Stimulated activated naive B cell treated with anti-CD40 and anti-IgM and Interleukin-4, amounts not matched to agents 10 μg/mL and 1 μg/mL and 100 μg/mL, for 72 hours (primary cell): ENCODE data around the gene RUNX1.

Experiments
- ATAC-seq, 2 donors: fragments of 150-1000 bp; cut with Tn5 transposase; replicated peaks; 2 replicates each; pipeline ENCODE4 v1.10.0; 2021; ENCODE audit warnings: moderate library complexity in 1 of 2
- DNase-seq: peaks from one replicate; pipeline ENCODE4 v3.0.0; 2021
- H3K27ac Mint-ChIP-seq: one replicate; pipeline ENCODE4 v1.8.0; 2022; ENCODE audit warnings: mild to moderate bottlenecking, mixed read lengths
- H3K27me3 Mint-ChIP-seq, 2 donors: one replicate each; pipeline ENCODE4 v1.8.0; 2022; ENCODE audit warnings: mixed read lengths in 2 of 2
- H3K36me3 Mint-ChIP-seq, 2 donors: one replicate each; pipeline ENCODE4 v1.8.0; 2022; ENCODE audit warnings: mixed read lengths in 2 of 2, mild to moderate bottlenecking in 1 of 2
- H3K4me1 Mint-ChIP-seq, 2 donors: one replicate each; pipeline ENCODE4 v1.8.0; 2022; ENCODE audit warnings: mixed read lengths in 2 of 2, mild to moderate bottlenecking in 1 of 2
- H3K4me3 Mint-ChIP-seq, 2 donors: one replicate each; pipeline ENCODE4 v1.8.0; 2022; ENCODE audit warnings: mild to moderate bottlenecking in 2 of 2, mixed read lengths in 2 of 2, moderate library complexity in 1 of 2
- H3K9me3 Mint-ChIP-seq, 2 donors: one replicate each; pipeline ENCODE4 v1.8.0; 2022; ENCODE audit warnings: mixed read lengths in 2 of 2, mild to moderate bottlenecking in 1 of 2

RUNX1 gene

GRCh38 chr21:35037384-35037765 is 11.7 kb downstream of the RUNX1 start:
- Mint-ChIP-seq H3K4me1 (peaks cover 61 to 89% of the 10 kb centered on the region in 2 donors), H3K27ac (peak overlapping the region; percentile 51), H3K9me3 (peaks cover 0 to 7% of the 10 kb centered on the region in 2 donors), H3K27me3 (no peaks in the 10 kb centered on the region), H3K36me3 (peaks cover 45 to 66% of the 10 kb centered on the region in 2 donors), H3K4me3 (peak overlapping the region in 1 of 2 donors; percentile 23)
- DNase-seq (no peak), ATAC-seq (no peak)

DNA sequence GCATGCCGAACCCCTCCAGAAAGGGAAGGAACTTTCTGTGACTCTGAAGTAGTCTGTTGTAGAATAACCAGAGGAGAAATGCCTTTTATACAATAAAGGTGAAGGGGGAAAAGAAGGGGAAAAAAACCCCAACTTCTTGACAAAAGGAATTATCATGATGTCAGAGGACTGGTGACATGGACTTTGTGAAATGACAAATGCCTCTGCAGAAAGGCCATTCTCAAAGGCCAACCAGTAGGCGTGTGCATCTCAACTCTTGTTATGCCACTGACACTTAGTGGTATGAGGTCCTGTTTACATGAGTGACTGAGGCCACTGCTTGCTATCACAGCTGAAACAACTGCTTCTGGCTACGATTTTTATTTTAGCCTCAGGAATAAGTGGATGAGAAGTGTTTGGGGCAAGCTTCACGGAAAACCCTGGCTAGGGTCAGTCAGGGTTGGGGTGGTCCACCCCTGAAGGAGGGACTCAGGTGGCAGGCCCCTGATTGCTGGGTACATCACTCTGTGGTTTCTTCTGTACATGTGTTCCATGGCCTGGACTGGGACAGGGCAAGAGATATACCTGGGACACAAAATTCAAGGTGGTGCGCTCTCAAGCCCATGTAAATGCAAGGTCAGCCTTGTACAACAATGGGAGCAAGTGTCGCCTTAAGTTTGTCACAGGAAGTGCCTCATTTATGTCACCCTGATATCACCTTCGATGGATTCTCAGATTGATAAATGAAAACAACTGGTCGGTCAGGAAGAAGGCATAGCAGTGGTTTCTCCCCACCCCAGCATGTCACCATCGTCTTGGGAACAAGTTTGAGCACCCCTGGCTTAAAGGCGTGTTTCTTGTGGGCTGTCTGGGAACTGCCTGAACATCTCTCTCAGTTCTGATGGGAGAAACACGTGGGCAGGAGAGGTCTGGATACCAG is 12.4 kb downstream of the RUNX1 start:
- H3K27ac Mint-ChIP-seq, result peak overlapping the region; percentile 67
- H3K27me3 Mint-ChIP-seq, result no peaks in the 10 kb centered on the region
- H3K4me1 Mint-ChIP-seq, result peaks cover 60 to 93% of the 10 kb centered on the region in 2 donors
- peaks cover 0 to 7% of the 10 kb centered on the region in 2 donors for H3K9me3 Mint-ChIP-seq
- no peak for DNase-seq
- peaks cover 48 to 72% of the 10 kb centered on the region in 2 donors for H3K36me3 Mint-ChIP-seq
- ATAC-seq, result peak; percentile 63 to 64
- no peak overlapping the region for H3K4me3 Mint-ChIP-seq

DNA sequence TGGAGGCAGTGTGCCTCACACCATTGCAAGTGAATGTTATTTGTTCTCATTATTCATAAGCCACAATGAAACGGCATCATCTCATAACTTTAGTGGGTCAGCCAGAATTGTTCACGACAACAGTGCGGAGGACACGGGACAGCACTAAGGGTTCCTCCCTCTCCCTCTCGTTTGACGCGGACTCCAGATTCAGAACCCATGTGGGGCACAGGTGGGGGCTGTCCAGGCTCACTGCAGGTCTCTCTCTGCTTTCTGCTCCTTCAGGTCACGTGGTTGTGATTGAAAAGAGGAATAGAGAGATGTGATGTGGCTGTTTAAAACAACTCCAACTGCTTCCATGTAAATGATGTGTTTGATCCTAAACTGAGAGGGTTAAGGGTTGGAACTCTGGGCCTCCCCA is 13.5 kb downstream of the RUNX1 start:
- Mint-ChIP-seq H3K27ac (peak overlapping the region; percentile 93), H3K4me1 (peaks cover 56 to 94% of the 10 kb centered on the region in 2 donors), H3K9me3 (peaks cover 0 to 7% of the 10 kb centered on the region in 2 donors), H3K27me3 (no peaks in the 10 kb centered on the region), H3K4me3 (peak overlapping the region; percentile 44 to 72), H3K36me3 (peaks cover 51 to 77% of the 10 kb centered on the region in 2 donors)
- no peak for DNase-seq
- ATAC-seq, result peak; percentile 44 to 48

GRCh38 chr21:35035116-35035515 is 14.0 kb downstream of the RUNX1 start:
- H3K27me3 Mint-ChIP-seq, result no peaks in the 10 kb centered on the region
- peak overlapping the region; percentile 33 to 64 for H3K4me3 Mint-ChIP-seq
- H3K4me1 Mint-ChIP-seq, result peaks cover 53 to 94% of the 10 kb centered on the region in 2 donors

DNA sequence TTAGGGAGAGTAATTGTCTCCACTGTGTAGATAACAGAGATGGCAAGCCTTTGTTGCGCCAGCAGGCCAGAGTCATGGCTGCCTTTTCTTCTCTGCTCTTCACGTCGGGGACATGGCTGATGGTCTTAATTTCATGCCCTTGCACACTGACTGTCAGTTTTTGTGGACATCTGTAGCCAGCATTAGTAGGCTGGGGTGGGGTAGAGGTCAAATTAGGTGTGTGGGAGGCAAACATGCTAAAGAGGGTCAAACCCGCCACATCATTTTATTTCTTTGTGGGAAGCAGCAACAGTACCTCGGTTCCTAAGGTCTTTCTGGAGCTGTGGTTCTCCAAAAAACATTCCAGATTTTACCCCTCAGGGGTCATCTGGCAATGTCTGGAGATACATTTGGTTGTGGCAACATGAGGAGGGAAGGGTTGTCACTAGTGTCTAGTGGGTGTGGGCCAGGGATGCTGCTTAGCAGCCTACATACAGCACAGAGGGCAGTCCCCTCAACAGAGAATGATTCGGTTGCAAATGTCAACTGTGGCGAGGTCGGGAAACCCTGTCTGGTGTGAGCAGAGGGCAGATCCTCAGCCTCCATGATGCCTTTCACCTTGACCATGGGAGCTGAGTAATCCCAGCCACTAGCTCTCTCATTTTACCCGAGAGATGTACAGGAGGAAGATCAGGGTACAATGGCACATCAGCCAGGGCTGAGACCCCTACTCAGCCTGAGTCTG is 14.7 kb downstream of the RUNX1 start:
- peak overlapping the region; percentile 93 for H3K27ac Mint-ChIP-seq
- ATAC-seq, result peak; percentile 75 to 79
- no peaks in the 10 kb centered on the region for H3K27me3 Mint-ChIP-seq
- H3K4me3 Mint-ChIP-seq, result peak overlapping the region; percentile 33 to 64
- peaks cover 55 to 97% of the 10 kb centered on the region in 2 donors for H3K4me1 Mint-ChIP-seq
- DNase-seq, result no peak
- H3K36me3 Mint-ChIP-seq, result peaks cover 60 to 83% of the 10 kb centered on the region in 2 donors
- peaks cover 0 to 7% of the 10 kb centered on the region in 2 donors for H3K9me3 Mint-ChIP-seq

More at GRCh38 chr21:35035116-35035515, 14.0 kb downstream of the RUNX1 start:
- ATAC-seq (no peak), DNase-seq (no peak)
- peak overlapping the region; percentile 93 for H3K27ac Mint-ChIP-seq
- peaks cover 0 to 7% of the 10 kb centered on the region in 2 donors for H3K9me3 Mint-ChIP-seq
- peaks cover 54 to 79% of the 10 kb centered on the region in 2 donors for H3K36me3 Mint-ChIP-seq

DNA sequence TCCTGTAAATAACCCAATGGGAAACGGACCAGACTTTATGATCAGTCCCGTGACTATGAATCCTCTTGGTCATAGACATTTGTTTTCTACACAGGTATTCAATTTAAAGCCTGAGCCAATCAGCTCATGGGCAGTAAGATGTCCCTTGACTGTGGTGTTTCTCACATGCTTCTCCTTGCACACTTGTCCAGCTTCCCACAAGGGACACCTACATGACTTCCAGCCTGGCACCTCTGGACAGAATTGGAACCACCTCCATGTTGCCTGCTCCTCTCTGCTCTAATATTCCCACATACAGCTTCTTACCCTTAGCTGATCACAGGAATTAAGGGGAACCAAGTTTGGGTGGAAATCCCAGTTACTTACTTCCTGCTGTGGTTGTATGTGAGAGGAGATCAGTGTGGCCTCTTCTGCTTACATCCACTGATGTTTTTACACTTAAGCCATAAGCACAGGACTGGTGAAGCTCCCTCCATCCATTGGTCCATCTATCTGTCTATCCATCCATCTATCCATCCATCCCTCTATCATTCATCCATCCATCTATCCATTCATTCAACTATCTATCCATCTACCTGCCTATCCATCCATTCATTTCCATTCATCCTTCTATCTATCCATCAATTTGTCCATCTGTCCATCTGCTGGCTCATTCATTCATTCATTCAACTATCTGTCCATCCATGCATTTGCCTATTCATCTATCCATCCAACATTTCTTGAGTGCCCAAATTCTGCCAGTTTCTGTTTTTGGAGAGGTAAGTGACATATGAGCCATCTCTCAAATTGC is 16.4 kb downstream of the RUNX1 start:
- Mint-ChIP-seq H3K36me3 (peaks cover 60 to 82% of the 10 kb centered on the region in 2 donors), H3K4me3 (no peak overlapping the region), H3K27me3 (no peaks in the 10 kb centered on the region), H3K9me3 (peaks cover 0 to 7% of the 10 kb centered on the region in 2 donors), H3K27ac (peak overlapping the region; percentile 6), H3K4me1 (peaks cover 55 to 99% of the 10 kb centered on the region in 2 donors)
- ATAC-seq (no peak), DNase-seq (no peak)

- Mint-ChIP-seq H3K27ac (peak overlapping the region; percentile 51), H3K27me3 (no peaks in the 10 kb centered on the region), H3K4me1 (peaks cover 53 to 97% of the 10 kb centered on the region in 2 donors), H3K4me3 (peak overlapping the region; percentile 6 to 25), H3K9me3 (peaks cover 0 to 3% of the 10 kb centered on the region in 2 donors), H3K36me3 (peaks cover 45 to 63% of the 10 kb centered on the region in 2 donors)
- no peak for DNase-seq
- ATAC-seq, result no peak
These were observed 20.6 kb downstream of the RUNX1 start for GRCh38 chr21:35028451-35028978.

DNA sequence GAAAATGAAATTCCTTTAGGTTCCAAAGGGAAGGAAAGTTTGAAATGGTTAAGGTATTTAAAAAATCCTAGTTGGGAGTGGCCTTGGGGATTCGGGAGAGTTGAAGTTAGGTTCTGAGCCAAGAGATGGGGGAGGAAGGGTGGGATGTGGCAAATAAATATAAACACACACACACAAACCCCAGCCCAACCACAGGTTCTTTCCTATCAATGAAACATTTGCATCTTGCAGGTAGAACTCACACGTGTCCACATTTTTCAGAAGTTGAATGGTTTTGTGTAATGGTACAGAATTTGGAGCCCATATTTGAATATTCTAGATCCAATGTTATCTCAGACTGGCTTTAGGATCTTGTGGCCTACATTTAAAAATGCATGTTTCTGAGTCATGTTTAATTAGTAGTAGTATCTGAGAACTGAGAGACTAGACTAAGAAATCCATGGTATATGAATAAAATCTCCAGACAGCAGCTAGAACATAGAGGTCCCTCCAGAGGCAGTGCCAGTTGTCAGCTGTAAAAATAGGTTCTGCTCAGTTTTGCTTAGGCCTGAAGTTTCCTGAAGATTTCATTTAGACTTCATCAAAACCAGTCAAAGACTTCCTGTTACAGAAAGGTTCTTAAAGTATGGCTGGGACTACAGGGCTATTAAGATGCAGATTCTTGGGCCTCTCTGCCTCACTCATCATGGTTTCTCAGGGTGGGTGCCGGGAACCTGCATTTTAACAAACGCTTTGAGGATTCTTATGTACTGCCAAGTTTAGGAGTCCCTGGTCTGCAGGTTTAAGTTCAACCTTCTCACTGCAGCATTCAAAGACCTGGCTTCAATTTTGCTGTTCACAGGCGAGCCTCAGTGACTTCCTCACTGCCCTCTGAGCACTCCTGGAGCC is 21.3 kb downstream of the RUNX1 start:
- ATAC-seq (no peak), DNase-seq (no peak)
- Mint-ChIP-seq H3K36me3 (peaks cover 44 to 63% of the 10 kb centered on the region in 2 donors), H3K4me1 (peaks cover 51 to 95% of the 10 kb centered on the region in 2 donors), H3K4me3 (peak overlapping the region; percentile 81 to 86), H3K27me3 (no peaks in the 10 kb centered on the region), H3K27ac (peak overlapping the region; percentile 96), H3K9me3 (peaks cover 0 to under 1% of the 10 kb centered on the region in 2 donors)

DNA sequence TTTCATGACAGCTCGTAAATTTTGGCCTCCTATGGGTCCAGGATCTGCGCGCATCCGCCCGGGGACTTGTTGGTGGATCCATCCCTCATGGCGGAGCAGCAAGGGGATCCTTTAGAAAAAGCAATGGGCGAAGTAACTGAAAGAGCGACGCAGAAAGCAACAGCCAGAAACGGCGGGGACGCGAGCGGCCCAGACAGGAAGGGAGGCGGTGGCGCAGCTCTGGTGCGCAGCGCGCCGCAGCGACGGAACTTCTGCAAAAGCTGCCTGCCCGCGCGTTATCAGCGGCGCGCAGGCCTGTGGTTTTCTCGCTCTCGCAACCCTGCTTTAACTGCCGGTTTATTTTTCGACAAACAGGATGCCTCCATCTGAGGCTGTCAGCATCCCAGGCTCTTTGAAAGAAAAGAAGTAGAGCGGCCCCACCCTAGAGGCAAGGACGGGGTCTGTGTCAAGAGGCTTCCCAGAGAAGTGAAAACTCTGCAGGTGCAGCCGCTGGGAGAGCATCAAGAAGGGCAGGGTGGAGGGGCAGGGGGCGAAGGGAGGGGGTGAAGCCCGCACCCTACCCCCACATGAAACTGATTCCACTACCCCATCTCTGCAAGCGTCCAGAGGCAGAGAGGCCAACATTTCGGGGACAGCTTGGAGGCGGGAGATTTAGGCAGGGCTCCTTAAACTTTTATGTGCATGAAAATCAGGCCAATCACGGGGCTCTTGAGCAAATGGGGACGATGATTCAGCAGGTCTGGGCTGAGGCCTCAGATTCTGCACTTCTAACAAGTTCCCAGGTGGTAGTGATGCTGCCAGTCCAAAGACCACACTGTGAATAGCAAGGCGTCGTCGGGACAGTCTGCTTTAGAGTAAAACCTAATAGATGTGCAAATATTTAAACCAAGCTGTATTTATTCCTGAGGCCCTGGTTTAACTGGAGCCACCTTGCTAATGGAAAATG is 22.2 kb downstream of the RUNX1 start:
- Mint-ChIP-seq H3K27me3 (no peaks in the 10 kb centered on the region), H3K36me3 (peaks cover 42 to 61% of the 10 kb centered on the region in 2 donors), H3K4me3 (peak overlapping the region; percentile 81 to 86), H3K9me3 (no peaks in the 10 kb centered on the region), H3K4me1 (peaks cover 49 to 92% of the 10 kb centered on the region in 2 donors), H3K27ac (peak overlapping the region; percentile 96)
- peak; percentile 72 for DNase-seq
- ATAC-seq, result peak; percentile 87 to 89

DNA sequence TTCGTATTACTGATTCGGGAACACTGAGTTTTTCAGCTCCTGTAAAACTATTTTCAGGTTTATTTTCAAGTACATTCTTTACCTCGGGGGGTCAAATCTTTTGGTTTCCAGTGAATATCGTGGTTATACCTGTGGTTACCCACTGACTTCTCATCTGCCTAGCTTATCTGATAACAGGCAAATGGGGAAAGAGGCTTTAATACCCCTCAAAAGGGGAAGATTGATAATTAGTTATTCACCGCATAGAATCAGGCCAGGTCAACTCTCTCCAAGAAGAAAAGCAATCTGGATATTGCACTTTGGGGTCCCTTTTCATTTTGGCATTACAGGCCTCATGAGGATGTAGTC is 23.0 kb downstream of the RUNX1 start:
- Mint-ChIP-seq H3K9me3 (no peaks in the 10 kb centered on the region), H3K4me3 (peak overlapping the region; percentile 3 to 52), H3K4me1 (peaks cover 56 to 93% of the 10 kb centered on the region in 2 donors), H3K36me3 (peaks cover 47 to 62% of the 10 kb centered on the region in 2 donors), H3K27ac (peak overlapping the region; percentile 77), H3K27me3 (no peaks in the 10 kb centered on the region)
- ATAC-seq, result peak; percentile 41 to 61
- no peak for DNase-seq

DNA sequence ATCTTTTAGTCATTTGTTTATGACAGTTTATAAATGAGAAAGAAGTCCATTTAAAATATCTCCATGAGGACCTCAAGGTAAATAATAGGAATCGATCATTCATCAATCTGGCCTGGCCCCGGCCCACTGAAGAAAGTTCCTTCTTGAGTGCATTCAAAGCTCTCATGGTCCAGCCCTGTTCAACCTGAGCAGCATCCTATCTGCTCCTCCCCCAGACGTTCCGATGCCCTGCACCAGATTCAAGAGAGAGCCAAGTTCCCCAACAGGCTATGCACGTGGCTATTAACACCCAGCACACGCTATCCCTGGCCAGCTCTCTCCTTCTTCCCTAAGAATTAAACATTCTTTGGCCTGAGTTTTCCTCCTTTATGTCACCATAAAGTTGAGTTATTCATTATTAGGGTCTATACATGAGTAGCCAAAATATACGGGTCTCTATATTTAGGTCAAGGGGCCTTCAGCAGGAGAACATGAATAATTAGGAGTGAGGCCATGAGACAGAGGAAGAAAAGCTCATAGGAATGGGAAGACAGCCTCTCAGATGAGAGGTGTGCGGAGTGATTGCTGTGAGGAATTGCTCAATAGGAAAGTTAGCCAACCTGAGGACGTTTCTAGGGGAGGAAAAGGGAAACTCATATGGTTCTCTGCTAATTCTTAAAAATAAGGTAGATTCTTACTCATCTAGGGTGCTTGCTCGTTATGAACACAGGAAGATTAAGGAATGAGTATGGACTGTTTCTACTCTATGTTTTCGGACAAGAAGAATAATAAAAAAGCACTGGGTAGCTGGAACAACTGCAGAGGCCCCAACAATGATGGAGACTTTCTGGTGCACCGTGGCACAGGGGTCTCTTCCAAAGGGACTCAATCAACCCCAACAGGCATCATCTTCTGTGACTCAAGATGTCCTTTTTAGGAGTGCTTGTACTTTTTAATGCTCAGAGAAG is 23.6 kb downstream of the RUNX1 start:
- Mint-ChIP-seq H3K4me3 (peak overlapping the region; percentile 3 to 52), H3K4me1 (peaks cover 56 to 93% of the 10 kb centered on the region in 2 donors), H3K9me3 (no peaks in the 10 kb centered on the region), H3K27ac (peak overlapping the region; percentile 77), H3K36me3 (peaks cover 43 to 55% of the 10 kb centered on the region in 2 donors), H3K27me3 (no peaks in the 10 kb centered on the region)
- ATAC-seq (peak; percentile 1 to 2), DNase-seq (no peak)
